SK-N-SH (cell line): ENCODE results near the gene GPER1. TPM values are rescaled to one million over a fixed set of nuclear protein-coding genes. Genes with fewer than 3 reads are reported as not detected.
"Not testable (repeated sequence)": the region's sequence is repeated elsewhere in the genome, so short reads cannot be mapped to it uniquely, and the experiment has no call there.

Experiments
- CTCF ChIA-PET: fragments of 300-600, 350-600 bp; formaldehyde crosslinking; extraction: SDS; loops from one replicate; lab custom pipeline; 2021; lab: Yijun Ruan, JAX
- POLR2A ChIA-PET: fragments of 350-600 bp; sonication (Branson Sonifier 250); formaldehyde crosslinking; extraction: SDS; loops from one replicate; lab custom pipeline; 2020; ENCODE audit warnings: antibody characterized with exemption, inconsistent platforms; lab: Yijun Ruan, JAX
- DNase-seq: peaks from one replicate; pipeline ENCODE4 v3.0.0; 2012
- H2AFZ ChIP-seq: fragments of 200-600 bp; sonication (generic); 2 replicates; pipeline ENCODE4 v1.8.1; 2016; ENCODE audit warnings: antibody characterized with exemption, mild to moderate bottlenecking, low read depth
- H3F3A ChIP-seq: fragments of 200-600 bp; sonication (generic); replicated peaks from 2 replicates; pipeline ENCODE3; 2016; ENCODE audit warnings: antibody characterized with exemption, mild to moderate bottlenecking; ENCODE audit not compliant: insufficient read depth
- H3K27ac ChIP-seq, 2 experiments: fragments of 200-500 bp in 1 of 2; fragments of 200-600 bp in 1 of 2; sonication (Bioruptor generic) in 1 of 2; sonication (generic), shearing (Covaris generic) in 1 of 2; 2 replicates each; pipeline versions ENCODE4 v1.5.1 to v1.6.1; 2014 to 2016; ENCODE audit warnings: low read depth in 2 of 2, inconsistent platforms in 1 of 2, low read length in 1 of 2, mild to moderate bottlenecking in 1 of 2, mixed read lengths in 1 of 2
- H3K27me3 ChIP-seq: fragments of 200-600 bp; sonication (generic), shearing (Covaris generic); 2 replicates; pipeline ENCODE4 v1.6.1; 2016; ENCODE audit warnings: mixed run types; ENCODE audit not compliant: insufficient read depth
- H3K36me3 ChIP-seq, 2 experiments: fragments of 200-500 bp in 1 of 2; fragments of 200-600 bp in 1 of 2; sonication (Bioruptor generic) in 1 of 2; sonication (generic) in 1 of 2; replicated peaks in 1 of 2; 2 replicates each; pipeline versions ENCODE3 to v1.5.1; 2014 to 2016; ENCODE audit warnings: low read length in 1 of 2, mild to moderate bottlenecking in 1 of 2; ENCODE audit not compliant: insufficient read depth in 2 of 2, control insufficient read depth in 1 of 2
- H3K4me1 ChIP-seq, 2 experiments: fragments of 200-500 bp in 1 of 2; fragments of 200-600 bp in 1 of 2; sonication (Bioruptor generic) in 1 of 2; sonication (generic), shearing (Covaris generic) in 1 of 2; 2 replicates each; pipeline versions ENCODE4 v1.5.1 to v1.6.1; 2014 to 2016; ENCODE audit warnings: low read depth in 1 of 2, low read length in 1 of 2, mixed run types in 1 of 2; ENCODE audit not compliant: insufficient read depth in 2 of 2, control insufficient read depth in 1 of 2
- H3K4me2 ChIP-seq: fragments of 200-600 bp; sonication (generic), shearing (Covaris generic); 2 replicates; pipeline ENCODE4 v1.6.1; 2017; ENCODE audit warnings: mixed run types
- H3K4me3 ChIP-seq, 2 experiments: fragments of 200-500 bp in 1 of 2; fragments of 200-600 bp in 1 of 2; sonication (Bioruptor generic) in 1 of 2; sonication (generic), shearing (Covaris generic) in 1 of 2; 2 replicates each; pipeline versions ENCODE4 v1.5.1 to v1.8.1; 2014 to 2016; ENCODE audit warnings: low read depth in 2 of 2, inconsistent platforms in 1 of 2, low read length in 1 of 2, mild to moderate bottlenecking in 1 of 2, mixed read lengths in 1 of 2, moderate library complexity in 1 of 2
- H3K79me2 ChIP-seq: fragments of 200-600 bp; sonication (generic); 2 replicates; pipeline ENCODE4 v1.8.1; 2017; ENCODE audit warnings: mild to moderate bottlenecking; ENCODE audit not compliant: insufficient read depth
- H3K9ac ChIP-seq: fragments of 200-600 bp; sonication (generic); 2 replicates; pipeline ENCODE4 v1.6.1; 2017; ENCODE audit warnings: mixed run types
- H3K9me2 ChIP-seq: fragments of 200-600 bp; sonication (generic); 2 replicates; pipeline ENCODE4 v1.6.1; 2017; ENCODE audit warnings: mixed run types
- H3K9me3 ChIP-seq: fragments of 200-600 bp; sonication (generic); 2 replicates; pipeline ENCODE4 v1.6.1; 2017; ENCODE audit warnings: mixed run types, mild to moderate bottlenecking, moderate library complexity
- H4K20me1 ChIP-seq: fragments of 200-600 bp; sonication (generic); 2 replicates; pipeline ENCODE4 v1.6.1; 2017; ENCODE audit warnings: mild to moderate bottlenecking, mixed run types; ENCODE audit not compliant: insufficient read depth
- CTCF ChIP-seq: fragments of 200-600 bp; sonication (generic); IDR thresholded peaks from 2 replicates; pipeline ENCODE4 v1.6.1; 2017; ENCODE audit warnings: antibody characterized with exemption, mild to moderate bottlenecking, moderate library complexity
- EP300 ChIP-seq, 2 experiments: IDR thresholded peaks; 2 replicates each; pipeline versions ENCODE4 v1.4.0 to v1.6.1; 2012; ENCODE audit warnings: borderline replicate concordance in 1 of 2, low read depth in 1 of 2, low read length in 1 of 2
- MEF2A ChIP-seq: IDR thresholded peaks from 2 replicates; pipeline ENCODE4 v1.4.0; 2012; ENCODE audit warnings: low read depth, borderline replicate concordance
- NFIC ChIP-seq: IDR thresholded peaks from 2 replicates; pipeline ENCODE4 v1.4.0; 2012; ENCODE audit warnings: borderline replicate concordance
- NRF1 ChIP-seq: IDR thresholded peaks from 2 replicates; pipeline ENCODE4 v1.6.1; 2012; ENCODE audit warnings: low read depth, mild to moderate bottlenecking, low read length
- POLR2AphosphoS5 ChIP-seq: IDR thresholded peaks from 2 replicates; pipeline ENCODE4 v1.6.1; 2012; ENCODE audit warnings: low read depth, low read length
- RCOR1 ChIP-seq: fragments of 150-350 bp; IDR thresholded peaks from 2 replicates; pipeline ENCODE4 v1.6.1; 2017; ENCODE audit warnings: antibody characterized with exemption, low read length
- SMC3 ChIP-seq: IDR thresholded peaks from 2 replicates; pipeline ENCODE4 v1.6.1; 2012; ENCODE audit warnings: low read depth, low read length, improper control_type of control experiment
- TAF1 ChIP-seq: IDR thresholded peaks from 2 replicates; pipeline ENCODE4 v1.6.1; 2012; ENCODE audit warnings: low read depth, mild to moderate bottlenecking, low read length, moderate library complexity, borderline replicate concordance
- WGBS: methylation state at CpG from one replicate; pipeline ENCODE4 v1.1.6; 2017; ENCODE audit warnings: low lambda C conversion rate; 5-methylcytosine and 5-hydroxymethylcytosine counted together
- polyA plus RNA-seq, 3 experiments: library from polyadenylated mRNA; depleted of rRNA; stranded (reverse); fragments of >200 nt; gene quantifications; 2 replicates each; pipeline ENCODE4 v1.2.3, GENCODE V29; 2012

Gene GPER1
- polyA plus RNA-seq, 1 of the 3 experiments (the other 2 are of a cell fraction) = 6.4 TPM

GRCh38 chr7:1142051-1142635 is 54.2 kb downstream of the GPER1 start (continued):
- 0 out of 2 replicates have a peak, but pooled peaks have one; percentile 8 for TF ChIP-seq SMC3
- peak in 1 of 2 experiments; percentile 62; a peak in 1 of 4 replicates for TF ChIP-seq EP300 (IDR thresholded peaks at IDR 0.05; ENCODE audit: borderline replicate concordance in 1 of 2, low read depth in 1 of 2, low read length in 1 of 2)
- no peak for TF ChIP-seq POLR2AphosphoS5
- no peak for TF ChIP-seq MEF2A
- no peak for TF ChIP-seq CTCF
- TF ChIP-seq RCOR1 = peak; percentile 58
- no peak for TF ChIP-seq TAF1
- no peak for TF ChIP-seq NFIC
- TF ChIP-seq NRF1 = no peak

- not testable (repeated sequence) for H3K9ac ChIP-seq, H3F3A ChIP-seq, H3K36me3 ChIP-seq, H2AFZ ChIP-seq, H3K4me3 ChIP-seq, H3K79me2 ChIP-seq, H3K27me3 ChIP-seq, DNase-seq, H3K27ac ChIP-seq, H4K20me1 ChIP-seq, H3K9me2 ChIP-seq, H3K9me3 ChIP-seq, H3K4me2 ChIP-seq
- WGBS = 84% methylated on average over 5 of the region's 5 CpGs
- POLR2A ChIA-PET = interaction anchor here (1.4 kb wide), 1 partner anchor 150 kb away, joined by 8 read pairs; no protein-coding TSS in a partner anchor
- H3K4me1 ChIP-seq = peaks cover 0 to 22% of the 10 kb centered on the region in 2 experiments; a peak in 2 of 4 replicates
- CTCF ChIA-PET = interaction anchor here (0.5 to 9.7 kb wide), 40 partner anchors 8 to 289 kb away, joined by 3 to 327 read pairs (median 6); partner anchors contain the start of genes GPER1 and GPR146
Observed at GRCh38 chr7:1143031-1143430, 55.1 kb downstream of the GPER1 start.

Other genes starting within 250 kb of the GPER1 start
- 63.1 and 65.4 TPM in 2 replicates for gene GET4, start 211.6 kb upstream of the GPER1 start, polyA plus RNA-seq (2012; rRNA removed)
- 3.2 and 5.4 TPM in 2 replicates for gene ADAP1, start 133.4 kb upstream of the GPER1 start, polyA plus RNA-seq (2012; rRNA removed)
- 7.6 TPM in 2 replicates for gene COX19, start 112.6 kb upstream of the GPER1 start, polyA plus RNA-seq (2012; rRNA removed)
- gene CYP2W1, start 104.9 kb upstream of the GPER1 start, polyA plus RNA-seq (2012; rRNA removed) = 0.06 and 0.10 TPM in 2 replicates
- gene GPR146, start 43.6 kb upstream of the GPER1 start, polyA plus RNA-seq (2012; rRNA removed) = 1.4 and 2.0 TPM in 2 replicates
- gene ZFAND2A, start 72.1 kb downstream of the GPER1 start, polyA plus RNA-seq (2012; rRNA removed) = 38.9 and 48.5 TPM in 2 replicates
- gene UNCX, start 144.8 kb downstream of the GPER1 start, polyA plus RNA-seq (2012; rRNA removed) = not detected in 2 replicates